ENCODE results near the gene CLIC6. TPM values are rescaled to one million over a fixed set of nuclear protein-coding genes. Genes with fewer than 3 reads are reported as not detected.

CLIC6 gene
- total and polyA plus RNA-seq, 9 of the 15 experiments (the other 6 are each of a cell fraction or from before 2014, with no cell fraction given), result not detected

DNA sequence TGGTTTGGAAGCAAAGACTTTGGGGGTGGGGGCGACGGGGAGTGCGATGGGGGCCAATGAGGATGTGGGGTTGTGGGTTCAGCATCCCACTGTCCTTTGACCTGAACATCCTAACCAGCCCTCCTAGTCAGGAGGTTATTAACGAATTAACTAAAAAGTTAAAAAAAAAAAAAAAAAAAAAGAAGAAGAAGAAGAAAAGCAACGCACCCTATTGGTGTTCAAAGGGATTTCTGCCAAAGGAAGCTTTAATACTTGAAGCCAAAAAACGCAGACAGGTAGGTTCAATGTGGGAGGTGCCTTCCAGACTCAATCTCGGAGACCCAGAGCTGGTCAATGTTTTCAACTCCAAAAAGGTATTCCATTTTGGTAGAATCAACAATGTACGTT lies 2.2 kb downstream of the CLIC6 start:
- peaks cover 0 to 16% of the 10 kb centered on the region in 2 experiments; a peak in 1 of 5 replicates for H3K4me1 ChIP-seq (replicated peaks in 1 of 2; ENCODE audit: control insufficient read depth in 2 of 2, insufficient read depth in 2 of 2, low read length in 2 of 2)
- no peak overlapping the region for H3K27ac ChIP-seq (ENCODE audit: extremely low read depth, low read depth, low read length)
- FAIRE-seq, result no peak
- no peaks in the 10 kb centered on the region for H3K36me3 ChIP-seq (ENCODE audit: control insufficient read depth, insufficient read depth, low read length)
- no peak overlapping the region for H3K4me3 ChIP-seq
- no peak overlapping the region for H3K9ac ChIP-seq (ENCODE audit: insufficient read depth in 1 of 2, low read depth in 2 of 2, low read length in 2 of 2)
- no peak overlapping the region for H2AFZ ChIP-seq (ENCODE audit: low read depth, low read length)
- no TSS peak for BruUV-seq (replicated peaks)
- ATAC-seq, result peak; percentile 33; the same call in 1 of the 3 replicates
- ChIA-PET CTCF (ENCODE audit: low intra/inter-chr PET ratio) (no interaction called here), POLR2A (interaction anchor here (1.2 kb wide), 1 partner anchor 37 kb away, joined by 3 read pairs; no protein-coding TSS in a partner anchor)
- no peak for DNase-seq (ENCODE audit: extremely low read depth in 1 of 4, low spot score in 3 of 4)
- no peaks in the 10 kb centered on the region for H3K79me2 ChIP-seq (ENCODE audit: control insufficient read depth, insufficient read depth, low read length)
- intact Hi-C loops (cut with micrococcal nuclease), result no loop called here
- WGBS (ENCODE audit: insufficient coverage, low coverage, missing lambda C conversion rate), result 2% methylated on average over 8 of the region's 8 CpGs
- in situ Hi-C loops (cut with MboI), result no loop called here
- TF ChIP-seq ZNF384 (IDR thresholded peaks at IDR 0.05; ENCODE audit: low read depth, low read length) (peak; percentile 78), ETV1 (tag; conservative IDR thresholded peaks at IDR 0.05; ENCODE audit: low read depth) (no peak)
- H4K20me1 ChIP-seq (replicated peaks; ENCODE audit: control insufficient read depth, insufficient read depth, low read length), result no peaks in the 10 kb centered on the region
- peaks cover 42 to 55% of the 10 kb centered on the region in 2 experiments; a peak in 4 of 5 replicates for H3K27me3 ChIP-seq (ENCODE audit: control insufficient read depth in 2 of 2, insufficient read depth in 2 of 2, low read length in 2 of 2)
- no peaks in the 10 kb centered on the region for H3K9me1 ChIP-seq (ENCODE audit: control insufficient read depth, insufficient read depth, low read length)
- no peaks in the 10 kb centered on the region for H3K9me3 ChIP-seq (replicated peaks; ENCODE audit: control insufficient read depth, insufficient read depth, low read depth, low read length)
- no peak overlapping the region for H3K4me2 ChIP-seq (ENCODE audit: insufficient read depth, low read length)

DNA sequence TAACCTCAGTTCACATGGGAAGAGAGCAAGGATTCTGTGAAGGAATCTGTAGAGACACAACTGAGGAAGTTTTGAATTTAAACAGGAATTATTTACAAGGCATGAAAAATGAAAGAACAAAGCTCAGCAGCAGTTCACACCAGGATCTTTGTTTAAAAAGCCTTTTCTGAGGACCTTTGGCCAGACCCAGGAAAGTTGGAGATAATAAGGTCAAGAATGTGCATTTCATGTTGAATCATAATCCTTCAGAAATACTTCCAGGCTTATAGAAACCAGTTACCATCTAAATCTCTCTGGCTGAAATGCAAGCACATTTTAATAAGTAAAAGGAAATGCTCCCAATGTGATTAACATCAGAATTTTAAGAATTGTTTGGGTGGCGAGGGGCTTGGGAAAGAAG lies 2.7 kb downstream of the CLIC6 start:
- Histone ChIP-seq H3K27ac (ENCODE audit: extremely low read depth, low read depth, low read length) (no peak overlapping the region), H3K36me3 (ENCODE audit: control insufficient read depth, insufficient read depth, low read length) (no peaks in the 10 kb centered on the region), H3K79me2 (ENCODE audit: control insufficient read depth, insufficient read depth, low read length) (no peaks in the 10 kb centered on the region), H3K27me3 (ENCODE audit: control insufficient read depth in 2 of 2, insufficient read depth in 2 of 2, low read length in 2 of 2) (peaks cover 47 to 59% of the 10 kb centered on the region in 2 experiments; a peak in 4 of 5 replicates), H3K9me3 (replicated peaks; ENCODE audit: control insufficient read depth, insufficient read depth, low read depth, low read length) (no peaks in the 10 kb centered on the region), H3K4me3 (no peak overlapping the region), H4K20me1 (replicated peaks; ENCODE audit: control insufficient read depth, insufficient read depth, low read length) (no peaks in the 10 kb centered on the region), H2AFZ (ENCODE audit: low read depth, low read length) (no peak overlapping the region), H3K4me2 (ENCODE audit: insufficient read depth, low read length) (no peak overlapping the region), H3K9ac (ENCODE audit: insufficient read depth in 1 of 2, low read depth in 2 of 2, low read length in 2 of 2) (no peak overlapping the region), H3K4me1 (replicated peaks in 1 of 2; ENCODE audit: control insufficient read depth in 2 of 2, insufficient read depth in 2 of 2, low read length in 2 of 2) (peaks cover 0 to 16% of the 10 kb centered on the region in 2 experiments; a peak in 1 of 5 replicates), H3K9me1 (ENCODE audit: control insufficient read depth, insufficient read depth, low read length) (no peaks in the 10 kb centered on the region)
- WGBS (ENCODE audit: insufficient coverage, low coverage, missing lambda C conversion rate), result 0% methylated on average over 1 of the region's 1 CpG
- no peak for DNase-seq (ENCODE audit: extremely low read depth in 1 of 4, low spot score in 3 of 4)
- no peak for FAIRE-seq
- no peak for ATAC-seq
- BruUV-seq (replicated peaks), result no TSS peak
- intact Hi-C loops (cut with micrococcal nuclease) (no loop called here), in situ Hi-C loops (cut with MboI) (no loop called here)
- ChIA-PET CTCF (ENCODE audit: low intra/inter-chr PET ratio) (no interaction called here), POLR2A (interaction anchor here (1.2 kb wide), 1 partner anchor 37 kb away, joined by 3 read pairs; no protein-coding TSS in a partner anchor)
- TF ChIP-seq, protein P1, sequence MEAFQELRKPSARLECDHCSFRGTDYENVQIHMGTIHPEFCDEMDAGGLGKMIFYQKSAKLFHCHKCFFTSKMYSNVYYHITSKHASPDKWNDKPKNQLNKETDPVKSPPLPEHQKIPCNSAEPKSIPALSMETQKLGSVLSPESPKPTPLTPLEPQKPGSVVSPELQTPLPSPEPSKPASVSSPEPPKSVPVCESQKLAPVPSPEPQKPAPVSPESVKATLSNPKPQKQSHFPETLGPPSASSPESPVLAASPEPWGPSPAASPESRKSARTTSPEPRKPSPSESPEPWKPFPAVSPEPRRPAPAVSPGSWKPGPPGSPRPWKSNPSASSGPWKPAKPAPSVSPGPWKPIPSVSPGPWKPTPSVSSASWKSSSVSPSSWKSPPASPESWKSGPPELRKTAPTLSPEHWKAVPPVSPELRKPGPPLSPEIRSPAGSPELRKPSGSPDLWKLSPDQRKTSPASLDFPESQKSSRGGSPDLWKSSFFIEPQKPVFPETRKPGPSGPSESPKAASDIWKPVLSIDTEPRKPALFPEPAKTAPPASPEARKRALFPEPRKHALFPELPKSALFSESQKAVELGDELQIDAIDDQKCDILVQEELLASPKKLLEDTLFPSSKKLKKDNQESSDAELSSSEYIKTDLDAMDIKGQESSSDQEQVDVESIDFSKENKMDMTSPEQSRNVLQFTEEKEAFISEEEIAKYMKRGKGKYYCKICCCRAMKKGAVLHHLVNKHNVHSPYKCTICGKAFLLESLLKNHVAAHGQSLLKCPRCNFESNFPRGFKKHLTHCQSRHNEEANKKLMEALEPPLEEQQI (IDR thresholded peaks at IDR 0.05), result no peak
- TF ChIP-seq ZNF224 (CRISPR knock-in tag; IDR thresholded peaks at IDR 0.05) (no peak), ZNF175 (CRISPR knock-in tag; IDR thresholded peaks at IDR 0.05; ENCODE audit: low read depth) (no peak), TBL1XR1 (IDR thresholded peaks at IDR 0.05; ENCODE audit: low read length in 2 of 2) (no peak), CXXC5 (CRISPR knock-in tag; IDR thresholded peaks at IDR 0.05) (no peak), PHB2 (IDR thresholded peaks at IDR 0.05; ENCODE audit: low read depth) (no peak), LARP7 (IDR thresholded peaks at IDR 0.05) (no peak), SRSF3 (IDR thresholded peaks at IDR 0.05; ENCODE audit: insufficient read depth, low read length) (no peak), RFX5 (IDR thresholded peaks at IDR 0.05; ENCODE audit: low read depth, low read length) (no peak), STAG1 (CRISPR knock-in tag; IDR thresholded peaks at IDR 0.05; ENCODE audit: borderline replicate concordance) (no peak), RUNX1 (IDR thresholded peaks at IDR 0.05; ENCODE audit: low read depth) (no peak), HNRNPUL1 (IDR thresholded peaks at IDR 0.05; ENCODE audit: low read length) (no peak)
- TF ChIP-seq, protein P2, sequence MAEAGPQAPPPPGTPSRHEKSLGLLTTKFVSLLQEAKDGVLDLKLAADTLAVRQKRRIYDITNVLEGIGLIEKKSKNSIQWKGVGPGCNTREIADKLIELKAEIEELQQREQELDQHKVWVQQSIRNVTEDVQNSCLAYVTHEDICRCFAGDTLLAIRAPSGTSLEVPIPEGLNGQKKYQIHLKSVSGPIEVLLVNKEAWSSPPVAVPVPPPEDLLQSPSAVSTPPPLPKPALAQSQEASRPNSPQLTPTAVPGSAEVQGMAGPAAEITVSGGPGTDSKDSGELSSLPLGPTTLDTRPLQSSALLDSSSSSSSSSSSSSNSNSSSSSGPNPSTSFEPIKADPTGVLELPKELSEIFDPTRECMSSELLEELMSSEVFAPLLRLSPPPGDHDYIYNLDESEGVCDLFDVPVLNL (CRISPR knock-in tag; IDR thresholded peaks at IDR 0.05; ENCODE audit: low read depth), result no peak
